DMS 273 treated with DMSO at 0.1 percent for 48 hours (cell line): ENCODE results near the gene IGFBP4.
"Not testable (repeated sequence)": the region's sequence is repeated elsewhere in the genome, so short reads cannot be mapped to it uniquely, and the experiment has no call there.

Source experiments
- DNase-seq: peaks from one replicate; lab custom pipeline; 2025; lab: John Stamatoyannopoulos, UW

The IGFBP4 gene

DNA sequence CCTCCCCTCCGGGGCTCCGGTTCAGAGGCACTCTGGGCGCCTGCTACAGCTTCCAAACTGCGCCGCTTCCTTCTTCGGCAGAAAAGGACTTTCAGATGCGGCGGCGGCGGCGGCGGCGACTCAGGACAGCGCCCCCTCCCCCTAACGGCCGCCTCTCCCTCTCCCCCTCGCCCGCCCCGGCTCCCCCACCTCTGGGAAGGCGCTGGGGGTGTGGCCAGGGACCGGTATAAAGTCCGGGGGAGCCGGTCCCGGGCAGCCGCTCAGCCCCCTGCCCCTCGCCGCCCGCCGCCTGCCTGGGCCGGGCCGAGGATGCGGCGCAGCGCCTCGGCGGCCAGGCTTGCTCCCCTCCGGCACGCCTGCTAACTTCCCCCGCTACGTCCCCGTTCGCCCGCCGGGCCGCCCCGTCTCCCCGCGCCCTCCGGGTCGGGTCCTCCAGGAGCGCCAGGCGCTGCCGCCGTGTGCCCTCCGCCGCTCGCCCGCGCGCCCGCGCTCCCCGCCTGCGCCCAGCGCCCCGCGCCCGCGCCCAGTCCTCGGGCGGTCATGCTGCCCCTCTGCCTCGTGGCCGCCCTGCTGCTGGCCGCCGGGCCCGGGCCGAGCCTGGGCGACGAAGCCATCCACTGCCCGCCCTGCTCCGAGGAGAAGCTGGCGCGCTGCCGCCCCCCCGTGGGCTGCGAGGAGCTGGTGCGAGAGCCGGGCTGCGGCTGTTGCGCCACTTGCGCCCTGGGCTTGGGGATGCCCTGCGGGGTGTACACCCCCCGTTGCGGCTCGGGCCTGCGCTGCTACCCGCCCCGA, at the start of gene IGFBP4:
Gene IGFBP4 (plus strand): TSS at position 255 of the 792 bp plus-strand sequence. CDS start 286 bp downstream, at position 541.
- no peak for DNase-seq

DNA sequence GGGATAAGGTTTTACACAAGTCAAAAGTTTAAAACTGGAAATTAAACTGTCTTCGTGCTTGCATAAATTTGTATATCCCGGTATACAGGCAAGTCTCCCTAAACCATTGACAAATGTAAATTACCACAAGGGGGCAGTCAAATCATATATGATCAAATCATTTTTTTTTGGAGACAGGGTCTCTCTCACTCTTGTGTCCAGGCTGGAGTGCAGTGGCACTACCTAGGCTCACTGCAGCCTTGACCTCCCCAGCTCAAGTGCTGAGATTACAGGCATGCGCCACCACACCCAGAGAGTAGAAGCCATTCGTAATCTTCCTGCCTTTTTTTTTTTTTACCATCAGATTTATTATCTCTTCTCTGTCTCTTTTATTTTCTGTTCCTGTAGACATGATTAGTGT, 44.1 kb upstream of the IGFBP4 start:
- no peak for DNase-seq

DNA sequence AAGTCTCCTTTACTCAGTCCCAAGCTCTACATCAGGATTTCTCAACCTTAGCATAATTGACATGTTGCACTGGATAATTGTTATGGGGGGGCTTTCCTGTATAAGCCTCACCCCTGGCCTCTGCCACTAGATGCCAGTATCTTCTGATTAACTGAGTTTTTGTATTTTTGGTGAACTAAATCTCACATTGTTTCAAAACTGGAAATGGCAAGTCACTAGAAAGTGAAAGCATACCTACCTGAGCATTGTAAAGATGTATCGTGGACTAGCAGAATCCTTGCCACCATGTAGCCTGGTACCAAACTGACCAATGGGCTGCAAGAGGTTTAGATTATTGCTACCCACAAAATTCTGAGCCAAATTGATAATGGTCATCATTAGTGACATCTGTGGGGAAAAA, 40.6 kb upstream of the IGFBP4 start:
- no peak for DNase-seq

DNA sequence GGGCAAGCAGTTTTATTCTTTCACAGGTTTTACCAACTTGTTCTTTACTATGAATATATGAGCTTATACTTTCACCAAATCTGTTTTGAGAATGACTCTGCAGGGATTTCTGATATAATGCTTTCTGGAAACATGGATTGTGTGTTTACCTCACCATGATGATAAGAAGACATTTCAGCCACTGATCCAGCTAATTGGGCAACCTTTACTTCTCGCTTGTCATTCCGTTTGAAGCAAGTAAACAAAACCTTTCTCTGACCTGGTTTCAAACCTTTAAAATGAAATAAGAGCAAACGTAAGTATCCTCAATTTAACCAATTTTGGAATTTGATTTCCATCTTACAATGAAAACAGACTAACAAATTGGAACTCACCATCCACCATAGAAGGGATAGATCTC, 39.2 kb upstream of the IGFBP4 start:
- no peak for DNase-seq

DNA sequence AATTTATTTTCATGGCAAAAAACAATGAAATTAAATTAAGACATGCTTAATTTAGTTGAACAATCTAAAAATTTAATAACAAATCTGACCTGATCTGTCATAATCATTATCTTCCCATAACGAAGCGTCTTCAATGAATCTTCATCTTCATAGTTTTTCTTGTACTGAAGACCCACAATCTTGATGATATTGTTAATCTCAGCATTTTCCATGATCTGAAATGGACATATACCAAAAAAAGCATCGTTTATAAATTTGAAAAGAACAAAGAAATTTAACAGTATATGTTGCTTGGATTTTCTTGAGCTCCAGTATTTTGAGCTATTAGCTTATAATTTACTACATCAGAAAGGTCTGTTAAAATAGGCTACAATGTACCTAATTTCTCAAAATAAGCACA, 35.8 kb upstream of the IGFBP4 start:
- DNase-seq: no peak

DNA sequence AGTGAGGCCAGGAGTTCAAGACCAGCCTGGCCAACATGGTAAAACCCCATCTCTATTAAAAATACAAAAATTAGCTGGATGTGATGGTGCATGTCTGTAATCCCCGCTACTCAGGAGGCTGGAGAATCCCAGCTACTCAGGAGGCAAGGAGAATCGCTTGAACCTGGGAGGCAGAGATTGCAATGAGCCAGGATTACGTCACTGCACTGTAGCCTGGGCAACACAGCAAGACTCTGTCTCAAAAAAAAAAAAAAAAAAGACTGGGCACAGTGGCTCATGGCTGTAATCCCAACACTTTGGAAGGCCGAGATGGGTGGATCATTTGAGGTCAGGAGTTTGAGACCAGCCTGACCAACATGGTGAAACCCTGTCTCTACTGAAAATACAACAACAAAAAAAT, 33.7 kb upstream of the IGFBP4 start:
- not testable (repeated sequence) for DNase-seq

DNA sequence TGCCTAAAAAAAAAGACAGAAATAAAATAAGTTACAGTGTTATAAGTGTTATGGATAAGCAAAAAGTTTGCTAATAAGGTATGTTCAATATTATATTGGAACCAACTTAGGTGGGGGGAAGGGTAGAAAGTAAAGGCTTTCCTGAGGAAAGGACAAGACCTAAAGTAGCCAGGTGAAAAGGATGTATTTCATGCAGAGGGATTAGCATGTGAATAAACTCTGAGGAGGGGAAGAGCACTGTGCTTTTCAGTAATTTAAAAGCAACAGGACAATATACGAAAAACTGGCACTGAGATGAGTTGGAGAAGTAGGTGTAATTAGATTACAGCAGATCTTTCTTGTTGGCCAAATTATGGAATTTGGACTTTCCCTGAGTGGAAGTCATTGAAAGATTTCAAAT, 33.2 kb upstream of the IGFBP4 start:
- DNase-seq: no peak

DNA sequence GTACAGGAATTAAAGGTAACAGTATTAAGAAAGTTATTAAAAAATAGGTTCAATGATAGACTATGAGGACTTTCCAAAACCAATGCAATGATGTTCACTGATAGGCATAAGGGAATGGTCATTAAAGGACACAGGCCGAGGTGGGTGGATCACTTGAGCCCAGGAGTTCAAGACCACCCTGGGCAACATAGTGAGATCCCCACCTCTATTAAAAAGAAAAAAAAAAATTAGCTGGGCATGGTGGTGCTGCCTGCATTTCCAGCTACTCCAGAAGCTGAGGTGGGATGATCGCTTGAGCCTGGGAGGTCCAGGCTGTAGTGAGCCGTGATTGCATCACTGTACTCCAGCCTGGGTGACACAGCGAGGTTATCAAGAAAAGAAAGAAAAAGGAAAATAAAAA, 31.4 kb upstream of the IGFBP4 start:
- no peak for DNase-seq

DNA sequence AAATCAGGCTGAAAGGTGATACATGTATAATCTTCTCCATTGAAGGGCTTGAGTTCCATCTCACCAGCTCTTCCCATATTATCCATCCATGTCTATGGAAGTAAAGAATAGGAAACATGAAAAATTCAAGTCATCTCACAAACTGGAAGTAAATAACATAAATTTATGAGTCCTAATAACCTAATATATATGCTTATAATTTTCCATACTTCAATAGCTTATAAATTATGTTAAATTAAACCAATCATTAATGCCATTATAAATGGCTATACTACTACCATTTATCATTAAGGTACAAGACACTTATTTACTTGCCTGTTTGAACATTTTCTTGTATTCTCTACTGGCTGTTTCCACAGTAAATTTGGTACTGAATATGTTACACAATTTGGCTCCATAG, 30.4 kb upstream of the IGFBP4 start:
- DNase-seq: no peak

DNA sequence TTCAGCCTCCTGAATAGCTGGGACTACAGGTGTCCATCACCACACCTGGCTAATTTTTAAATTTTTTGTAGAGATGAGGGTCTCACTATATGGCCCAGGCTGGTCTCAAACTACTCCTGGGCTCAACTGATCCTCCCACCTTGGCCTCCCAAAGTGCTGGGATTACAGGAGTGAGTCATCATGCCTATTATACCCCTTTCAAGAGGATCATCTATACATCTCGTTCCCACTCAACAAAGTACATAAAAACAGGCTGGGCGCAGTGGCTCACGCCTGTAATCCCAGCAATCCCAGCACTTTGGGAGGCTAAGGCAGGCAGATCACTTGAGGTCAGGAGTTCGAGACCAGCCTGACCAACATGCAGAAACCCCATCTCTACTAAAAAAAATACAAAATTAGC, 28.9 kb upstream of the IGFBP4 start:
- not testable (repeated sequence) for DNase-seq

DNA sequence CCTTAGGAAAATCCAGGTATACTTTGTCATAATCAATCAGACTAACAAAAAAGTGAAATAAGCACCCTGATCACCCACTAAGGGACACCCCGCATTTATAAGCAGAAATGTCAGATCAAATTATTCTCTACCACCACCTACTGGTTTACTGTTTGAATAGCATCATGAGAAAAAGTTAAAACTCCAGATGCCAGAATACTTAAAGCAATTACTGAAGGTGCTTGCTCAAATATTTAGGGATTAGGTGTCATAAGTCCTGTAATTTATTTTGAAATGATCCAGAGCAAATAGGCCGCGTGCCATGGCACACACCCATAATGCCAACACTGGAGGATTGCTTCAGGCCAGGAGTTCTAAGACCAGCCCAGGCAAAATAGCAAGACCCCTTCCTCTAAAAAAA, 27.9 kb upstream of the IGFBP4 start:
- DNase-seq: peak; percentile 39

DNA sequence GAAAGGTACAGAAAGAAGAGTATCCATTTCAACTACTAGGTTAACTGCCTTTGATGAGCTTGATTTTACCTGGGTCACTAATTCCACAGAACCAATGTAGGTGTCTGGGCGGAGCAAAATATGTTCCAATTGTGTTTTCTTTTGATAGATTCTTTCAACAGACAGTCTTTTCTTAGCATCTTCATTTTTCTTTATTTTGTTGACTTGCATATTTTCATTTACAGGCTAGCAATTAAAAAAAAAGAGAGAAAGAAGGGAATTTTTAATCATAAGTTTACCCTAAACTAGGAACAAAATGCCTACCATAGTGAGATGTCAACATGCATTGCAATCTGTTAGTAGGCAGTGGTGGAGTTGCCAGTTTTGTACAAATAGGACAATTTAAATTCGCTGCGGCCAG, 26.6 kb upstream of the IGFBP4 start:
- no peak for DNase-seq

DNA sequence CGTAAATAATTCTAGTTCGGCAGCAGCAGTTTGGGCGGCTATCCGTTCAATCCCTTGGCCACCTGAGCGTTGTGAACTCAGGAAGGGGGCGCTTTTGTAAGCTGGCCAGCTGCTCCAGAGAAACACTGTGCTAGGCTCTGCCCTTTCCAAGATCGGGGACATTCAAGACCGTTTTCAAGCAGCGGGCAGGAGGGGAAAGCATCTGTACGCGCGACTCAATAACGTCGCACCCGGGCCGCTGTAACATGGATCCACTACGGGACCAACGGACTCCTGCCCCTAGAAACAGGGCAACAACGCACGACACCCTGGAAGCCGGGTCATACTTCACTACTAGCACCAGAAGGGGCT, 26.0 kb upstream of the IGFBP4 start:
- DNase-seq: no peak

DNA sequence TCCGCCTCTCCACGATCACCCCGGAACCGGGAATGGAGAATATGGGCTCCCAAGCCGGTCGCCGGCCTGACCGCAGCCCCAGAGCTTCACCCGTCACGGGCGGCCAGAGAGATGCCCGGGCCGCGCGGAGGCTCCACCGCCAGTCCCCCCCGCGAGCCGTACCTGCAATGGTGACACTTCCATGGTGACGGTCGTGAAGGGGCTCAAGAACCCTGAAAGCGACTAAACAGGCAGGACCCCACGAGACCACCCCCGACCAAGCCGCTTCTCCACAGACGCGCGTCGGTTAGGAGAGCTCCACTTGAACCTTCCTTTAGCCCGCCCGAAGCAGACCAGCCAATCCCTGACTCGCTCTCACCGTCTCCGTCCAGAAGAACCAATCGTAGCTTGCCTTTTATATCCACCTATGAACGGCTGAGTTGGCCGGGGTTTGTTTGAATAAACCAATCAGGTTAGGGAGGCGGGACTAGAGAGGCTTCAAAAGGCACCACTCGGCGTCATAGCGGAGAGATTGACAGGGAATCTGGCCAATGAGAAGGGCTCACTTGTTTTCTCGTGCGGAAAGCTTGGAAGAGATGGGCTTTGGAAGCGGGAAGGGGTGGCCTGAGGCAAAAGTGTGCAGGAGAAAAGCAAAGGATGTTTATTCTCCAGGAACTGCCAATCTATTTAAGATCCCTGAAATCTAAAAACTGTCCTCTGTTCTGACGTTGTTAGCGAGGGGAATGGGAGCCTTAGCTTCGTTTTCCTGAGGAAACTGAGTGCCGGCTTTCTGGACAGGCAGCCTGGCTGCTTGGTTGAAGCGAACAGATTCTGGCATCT, 25.4 kb upstream of the IGFBP4 start, which contains the start of gene TOP2A:
Gene TOP2A (minus strand): TSS at position 288 of the 819 bp plus-strand sequence. CDS start 105 bp downstream, at position 183.
- peak; percentile 99 for DNase-seq

DNA sequence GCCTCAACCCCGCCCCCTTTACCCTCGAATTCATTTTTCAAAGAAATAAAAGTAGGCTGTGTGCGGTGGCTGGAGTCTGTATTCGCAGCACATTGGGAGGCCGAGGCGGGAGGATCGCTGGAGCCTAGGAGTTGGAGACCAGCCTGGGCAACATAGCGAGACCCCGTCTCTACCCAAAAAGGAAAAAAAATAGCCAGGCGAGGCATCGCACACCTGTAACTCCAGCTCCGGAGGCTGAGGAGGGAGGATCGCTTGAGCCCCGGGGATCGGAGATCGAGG, 24.9 kb upstream of the IGFBP4 start:
- DNase-seq: no peak

DNA sequence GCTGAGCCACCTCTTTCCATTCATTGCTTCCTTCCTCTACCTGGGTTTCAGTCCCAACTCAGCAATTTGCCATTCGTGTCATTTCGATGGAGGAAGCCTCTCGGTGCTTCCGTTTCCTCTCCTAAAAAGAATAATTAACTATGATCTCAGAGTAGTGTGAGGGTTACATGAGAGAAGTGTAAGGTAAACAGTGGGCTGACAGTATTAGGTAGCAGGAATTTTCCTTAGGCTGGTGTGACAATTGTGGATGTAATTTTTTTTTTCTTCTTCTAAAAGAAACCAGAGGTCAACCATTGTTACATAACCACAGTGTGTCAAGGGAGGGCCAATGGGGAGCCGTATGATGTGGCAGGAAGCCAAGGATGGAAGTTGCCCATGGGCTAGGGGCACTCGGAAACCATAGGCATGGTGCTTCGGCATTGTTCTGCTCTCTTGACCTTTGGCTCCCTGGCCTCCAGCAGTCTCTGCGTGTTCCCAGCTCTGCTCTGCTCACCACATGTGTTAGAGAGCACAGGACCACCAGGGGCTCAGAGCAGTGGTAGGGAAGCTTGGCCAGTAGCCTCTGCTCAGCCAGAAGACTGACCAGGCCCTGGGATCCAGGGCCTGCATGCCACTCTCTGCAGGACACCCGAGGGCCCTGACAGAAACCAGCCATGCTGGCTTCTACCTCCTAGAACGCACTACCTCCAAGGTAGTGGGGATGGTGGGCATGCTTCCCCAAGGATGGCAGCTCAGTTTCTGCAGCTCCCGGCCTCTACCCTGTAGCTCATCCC, 23.5 kb upstream of the IGFBP4 start:
- no peak for DNase-seq

DNA sequence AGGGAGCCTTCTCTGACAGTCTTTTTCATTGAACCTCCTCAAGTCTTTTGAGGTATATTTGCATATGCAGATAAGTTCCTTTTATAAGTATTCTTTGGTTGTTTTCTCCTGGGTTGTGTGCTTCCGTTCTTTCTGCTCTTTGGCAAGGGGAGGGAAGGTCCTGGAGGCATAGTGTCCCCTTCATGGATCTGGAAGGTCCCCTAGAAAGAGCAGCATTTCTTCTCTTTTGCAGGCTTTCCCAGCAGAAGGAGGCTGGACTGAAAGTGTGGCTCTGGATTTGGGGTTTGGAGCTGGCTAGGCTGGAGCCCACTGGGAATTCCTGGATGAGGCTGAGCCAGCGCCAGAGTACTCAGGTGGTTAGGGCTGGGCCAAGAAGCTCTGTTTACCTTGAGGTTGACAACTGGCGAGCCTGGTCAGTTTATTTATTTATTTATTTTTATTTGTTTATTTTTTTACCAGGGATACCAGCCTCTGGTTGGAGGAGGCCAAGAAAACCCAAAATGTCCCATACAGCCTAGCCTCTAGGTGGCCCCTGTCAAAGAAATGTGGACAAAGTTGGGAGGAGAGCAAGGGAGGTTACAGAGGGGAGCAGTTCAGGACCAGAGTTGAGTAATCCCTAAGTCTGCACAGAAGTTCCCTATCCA, 20.1 kb upstream of the IGFBP4 start:
- no peak for DNase-seq

DNA sequence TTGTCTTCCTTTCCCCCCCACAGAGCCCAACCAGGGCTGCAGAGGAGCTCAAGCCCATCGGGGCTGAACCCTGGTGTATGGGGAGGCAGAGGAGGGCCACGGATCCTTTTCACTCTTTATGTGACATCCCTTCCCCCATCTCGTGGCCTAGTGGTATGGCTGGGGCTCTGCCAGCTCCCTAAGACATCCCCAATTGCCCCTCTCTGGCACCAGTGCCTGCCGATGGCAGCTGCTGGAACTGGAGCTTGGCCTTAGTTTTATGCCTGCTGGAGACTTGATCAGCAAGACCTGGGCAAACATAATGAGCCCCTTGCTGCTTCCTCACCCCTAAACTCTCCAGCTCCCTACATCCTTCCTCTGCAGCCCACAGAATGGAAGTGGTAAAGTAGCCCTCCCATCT, 17.5 kb upstream of the IGFBP4 start:
- DNase-seq: no peak

DNA sequence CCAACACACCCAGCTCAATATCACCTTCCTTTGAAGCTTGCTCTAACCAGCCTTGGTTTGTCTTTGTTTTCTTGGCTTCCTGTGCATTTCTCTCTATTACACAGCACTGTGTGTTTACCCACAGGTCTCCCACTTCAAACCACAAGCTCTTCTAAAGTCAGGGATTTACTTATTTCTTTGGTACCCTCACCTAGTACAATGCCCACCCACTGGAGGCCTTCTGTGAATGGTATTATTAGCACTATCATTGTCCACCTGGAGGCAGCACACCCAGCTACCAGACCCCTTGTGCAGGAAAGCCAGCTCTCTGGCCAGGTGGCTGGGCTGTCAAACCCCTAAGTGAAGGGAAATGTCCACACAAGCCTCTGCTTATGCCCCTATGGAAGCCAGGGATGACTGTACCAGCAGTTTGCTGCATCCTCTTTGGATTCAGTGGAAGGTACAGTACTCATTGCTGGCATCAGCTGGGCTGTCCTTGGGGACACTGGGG, 16.2 kb upstream of the IGFBP4 start:
- DNase-seq: no peak

DNA sequence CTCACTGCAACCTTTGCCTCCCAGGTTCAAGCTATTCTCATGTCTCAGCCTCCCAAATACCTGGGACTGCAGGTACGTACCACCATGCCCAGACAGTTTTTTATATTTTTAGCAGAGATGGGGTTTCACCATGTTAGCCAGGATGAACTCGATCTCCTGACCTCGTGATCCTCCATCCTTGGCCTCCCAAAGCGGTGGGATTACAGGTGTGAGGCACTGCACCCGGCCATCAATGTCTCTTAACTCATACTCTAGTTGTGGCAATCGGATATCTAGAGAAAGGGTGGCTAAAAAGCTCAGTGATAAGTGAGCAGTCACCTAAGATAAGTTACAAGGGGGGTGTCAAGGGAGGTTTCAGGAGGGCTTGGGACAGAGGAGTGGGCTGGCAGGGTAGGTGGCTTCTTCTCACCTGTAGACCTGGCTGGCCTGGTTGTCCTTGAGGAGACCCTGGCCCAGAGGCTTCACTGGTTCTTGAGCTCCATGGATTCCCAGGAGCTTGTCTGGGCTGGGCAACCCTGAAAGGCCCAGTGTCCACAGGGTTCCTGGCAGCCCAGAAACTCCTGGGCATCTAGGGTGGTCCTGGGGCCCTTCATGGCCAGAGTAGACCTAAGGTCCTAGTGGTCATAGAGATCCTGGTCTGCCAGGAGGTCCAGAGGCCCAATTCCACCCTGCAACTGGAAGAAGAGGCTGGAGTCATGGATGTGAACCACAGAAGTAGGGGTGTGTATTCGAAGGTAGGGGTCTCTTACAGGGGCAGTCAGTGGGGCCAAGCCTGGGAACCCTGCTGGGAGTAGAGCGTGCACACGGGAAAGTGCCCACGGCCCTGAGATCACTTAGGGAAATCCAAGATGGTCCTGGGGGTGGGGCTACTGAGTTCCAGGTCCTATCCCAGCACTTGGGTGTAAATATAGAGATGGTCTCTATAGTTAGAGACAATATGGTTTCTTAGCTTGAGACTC, 12.7 kb upstream of the IGFBP4 start:
- no peak for DNase-seq

DNA sequence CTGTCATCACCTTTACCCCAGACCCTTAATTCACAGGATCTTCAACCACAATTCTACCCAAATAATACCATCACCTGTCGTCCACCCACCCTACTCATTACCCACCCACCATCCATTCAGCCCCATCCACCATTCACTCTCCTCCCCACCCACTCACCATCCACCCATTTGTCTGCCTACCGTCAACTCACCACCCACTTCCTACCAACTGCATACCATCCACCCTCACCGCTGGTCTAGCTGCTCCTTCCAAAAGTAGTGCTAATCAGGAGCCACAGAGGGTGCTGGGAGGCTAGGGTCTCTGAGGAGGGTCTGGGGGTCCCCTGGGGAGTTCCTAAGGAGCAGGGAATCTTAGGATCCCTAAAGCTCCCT, 12.0 kb upstream of the IGFBP4 start:
- no peak for DNase-seq
